B cell (primary cell): Measurements from ENCODE around the gene TMEM41B. TPM values are rescaled to one million over a fixed set of nuclear protein-coding genes. Genes with fewer than 3 reads are reported as not detected.

Source experiments
- ATAC-seq: fragments of 200-7000 bp; cut with Tn5 transposase; one replicate; pipeline ENCODE4 v1.10.0; 2021; ENCODE audit warnings: low read depth, mild to moderate bottlenecking, moderate number of reproducible peaks, moderate library complexity
- CTCF ChIA-PET: fragments of 350-600 bp; sonication (Branson Sonifier 250); formaldehyde crosslinking; loops from one replicate; lab custom pipeline; 2021; ENCODE audit warnings: antibody characterized with exemption, inconsistent platforms; lab: Charles Lee
- POLR2A ChIA-PET: fragments of 350-600 bp; sonication (Branson Sonifier 250); formaldehyde crosslinking; loops from one replicate; lab custom pipeline; 2021; ENCODE audit warnings: antibody characterized with exemption; lab: Charles Lee
- DNase-seq: peaks from one replicate; pipeline ENCODE4 v3.0.0; 2013
- H2AFZ ChIP-seq: 2 replicates; pipeline ENCODE4 v1.6.1; 2012; ENCODE audit warnings: mild to moderate bottlenecking, low read depth, low read length; ENCODE audit not compliant: insufficient read depth, poor library complexity, severe bottlenecking
- H3K27ac ChIP-seq, 2 donors: 1 replicate in 1 of 2; 2 replicates in 1 of 2; pipeline ENCODE4 v1.5.1; 2012 to 2013; ENCODE audit warnings: low read length in 2 of 2, mild to moderate bottlenecking in 2 of 2, moderate library complexity in 1 of 2
- H3K27me3 ChIP-seq, 4 experiments: fragments of 200-600 bp in 1 of 4; sonication (generic) in 1 of 4; replicated peaks in 1 of 4; 1 replicate in 2 of 4; 2 replicates in 2 of 4; pipeline versions ENCODE4 v1.6.1 to v1.7.0; 2013 to 2016; ENCODE audit warnings: low read length in 3 of 4, mild to moderate bottlenecking in 2 of 4, mixed read lengths in 1 of 4, moderate library complexity in 1 of 4; ENCODE audit not compliant: insufficient read depth in 4 of 4, control insufficient read depth in 3 of 4; ENCODE audit errors: control extremely low read depth in 1 of 4
- H3K36me3 ChIP-seq, 2 experiments: replicated peaks in 1 of 2; 1 replicate in 1 of 2; 2 replicates in 1 of 2; pipeline versions ENCODE4 v1.6.1 to v1.7.1; 2013; ENCODE audit warnings: low read length in 1 of 2; ENCODE audit not compliant: insufficient read depth in 2 of 2, control insufficient read depth in 1 of 2; ENCODE audit errors: control extremely low read depth in 1 of 2, extremely low read depth in 1 of 2
- H3K4me1 ChIP-seq, 2 donors: fragments of 200-600 bp in 1 of 2; sonication (generic) in 1 of 2; 1 replicate in 1 of 2; 2 replicates in 1 of 2; pipeline versions ENCODE4 v1.5.1 to v1.6.1; 2013 to 2017; ENCODE audit warnings: low read length in 2 of 2; ENCODE audit not compliant: control insufficient read depth in 2 of 2, insufficient read depth in 2 of 2
- H3K4me2 ChIP-seq: replicated peaks from 2 replicates; pipeline ENCODE3; 2012; ENCODE audit warnings: mild to moderate bottlenecking, low read depth, low read length; ENCODE audit not compliant: poor library complexity, severe bottlenecking
- H3K4me3 ChIP-seq, 5 experiments: fragments of 200-600 bp in 1 of 5; sonication (generic) in 1 of 5; 1 replicate in 3 of 5; 2 replicates in 2 of 5; pipeline versions ENCODE4 v1.5.1 to v1.7.0; 2011 to 2016; ENCODE audit warnings: low read length in 4 of 5, mild to moderate bottlenecking in 4 of 5, low read depth in 2 of 5, control low read depth in 1 of 5, moderate library complexity in 1 of 5; ENCODE audit not compliant: insufficient read depth in 1 of 5; ENCODE audit errors: control extremely low read depth in 1 of 5, extremely low read depth in 1 of 5
- H3K79me2 ChIP-seq: fragments of 200-600 bp; sonication (generic); one replicate; pipeline ENCODE4 v1.6.0; 2016; ENCODE audit warnings: low read length; ENCODE audit not compliant: control insufficient read depth, insufficient read depth
- H3K9ac ChIP-seq: fragments of 200-600 bp; sonication (generic); 2 replicates; pipeline ENCODE4 v1.6.1; 2017; ENCODE audit warnings: mild to moderate bottlenecking, low read length, moderate library complexity
- H3K9me3 ChIP-seq, 3 donors: one replicate each; pipeline versions ENCODE4 v1.6.1 to v1.7.1; 2013; ENCODE audit warnings: low read length in 2 of 3; ENCODE audit not compliant: control insufficient read depth in 2 of 3, insufficient read depth in 1 of 3; ENCODE audit errors: control extremely low read depth in 1 of 3
- H4K20me1 ChIP-seq: 2 replicates; pipeline ENCODE4 v1.6.0; 2012; ENCODE audit warnings: mild to moderate bottlenecking, low read length; ENCODE audit not compliant: insufficient read depth, control insufficient read depth, poor library complexity, severe bottlenecking
- H3K27ac Mint-ChIP-seq: one replicate; pipeline ENCODE4 v1.8.0; 2021; ENCODE audit warnings: mixed read lengths
- H3K27me3 Mint-ChIP-seq: one replicate; pipeline ENCODE4 v1.8.0; 2021; ENCODE audit warnings: mixed read lengths
- H3K4me1 Mint-ChIP-seq: one replicate; pipeline ENCODE4 v1.8.0; 2021; ENCODE audit warnings: mixed read lengths
- H3K4me3 Mint-ChIP-seq: one replicate; pipeline ENCODE4 v1.8.0; 2021; ENCODE audit warnings: mixed read lengths
- H3K9me3 Mint-ChIP-seq: one replicate; pipeline ENCODE4 v1.8.0; 2022; ENCODE audit warnings: mixed read lengths; ENCODE audit not compliant: insufficient read depth
- EZH2 ChIP-seq: IDR thresholded peaks from 2 replicates; pipeline ENCODE4 v1.6.1; 2012; ENCODE audit warnings: borderline replicate concordance, low read depth, mild to moderate bottlenecking, moderate library complexity, low read length; ENCODE audit not compliant: insufficient read depth, poor library complexity, severe bottlenecking
- WGBS: methylation state at CpG from one replicate; pipeline ENCODE4 v1.1.5; 2013; ENCODE audit warnings: missing lambda C conversion rate; ENCODE audit not compliant: insufficient coverage; 5-methylcytosine and 5-hydroxymethylcytosine counted together
- intact Hi-C: fragments of 100-400 bp; cut with micrococcal nuclease; formaldehyde crosslinking; loops from one replicate; pipeline ENCODE4 v1.10.0; 2022
- polyA plus RNA-seq: library from polyadenylated mRNA; depleted of rRNA; stranded (reverse); fragments of >200 nt; gene quantifications from 2 replicates; pipeline ENCODE4 v1.2.3, GENCODE V29; 2012
- total RNA-seq, 2 donors: library from RNA; stranded (reverse); fragments of 120-200 nt in 1 of 2; gene quantifications; 1 replicate in 1 of 2; 2 replicates in 1 of 2; pipeline versions ENCODE4 v1.2.3 to v1.2.4, GENCODE V29; 2013 to 2022
- TF ChIP-seq, protein P1 (sequence below): fragments of 200-600 bp; IDR thresholded peaks from one replicate; pipeline ENCODE4 v1.8.0; 2022; ENCODE audit warnings: antibody characterized with exemption, mild to moderate bottlenecking

The TMEM41B gene
- total and polyA plus RNA-seq, 2 donors (not counting 1 experiment from before 2014, with no cell fraction given), result 16.1 to 43.9 TPM

DNA sequence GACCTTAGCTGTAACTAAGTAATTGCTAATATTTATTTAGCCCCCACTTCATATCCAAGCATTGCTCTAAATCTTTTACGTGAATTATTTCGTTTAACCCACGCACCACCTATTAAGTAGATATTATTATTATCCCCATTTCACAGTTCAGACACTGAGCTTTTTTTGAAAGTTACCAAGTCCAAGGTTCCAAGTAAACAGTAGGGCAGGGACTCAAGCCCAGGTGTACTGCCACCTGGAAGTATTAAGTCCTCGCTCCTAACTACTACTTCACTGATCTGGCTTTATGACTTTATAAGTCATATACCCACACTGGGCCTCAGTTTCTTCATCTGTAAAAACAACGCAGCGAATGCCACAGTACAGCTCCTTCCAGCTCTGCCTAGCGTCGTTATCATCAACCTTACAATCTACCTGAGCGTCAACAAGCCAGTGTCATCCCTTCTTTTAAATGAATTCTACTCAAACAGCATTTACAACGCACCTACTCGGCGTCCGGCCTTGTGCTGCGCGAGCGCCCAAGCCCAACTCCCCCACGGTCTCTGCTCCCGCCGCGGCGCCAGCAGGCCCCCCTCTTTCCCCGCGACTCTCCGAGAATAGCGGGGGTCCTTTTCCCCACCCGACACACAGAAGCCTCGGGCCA, 624 bp downstream of the TMEM41B start:
- peak; percentile 1 for ATAC-seq
- H3K27me3 Mint-ChIP-seq, result no peaks in the 10 kb centered on the region
- Histone ChIP-seq H3K9me3 (peaks cover 0 to 4% (median 0%) of the 10 kb centered on the region in 3 donors), H3K36me3 (peaks cover 0 to 3% of the 10 kb centered on the region in 2 experiments), H3K4me3 (peak overlapping the region; percentile 81 to 94 (median 86)), H3K9ac (peak overlapping the region; percentile 90), H3K27me3 (no peaks in the 10 kb centered on the region), H3K4me1 (peaks cover 14 to 17% of the 10 kb centered on the region in 2 donors), H4K20me1 (peaks cover 17% of the 10 kb centered on the region), H3K79me2 (peaks cover 61% of the 10 kb centered on the region), H3K4me2 (peak overlapping the region; percentile 74), H2AFZ (peak overlapping the region; percentile 100), H3K27ac (peak overlapping the region; percentile 82 to 86)
- no peak for DNase-seq
- POLR2A ChIA-PET, result interaction anchor here (0.5 to 1.6 kb wide), 7 partner anchors 35 to 419 kb away, joined by 3 to 7 read pairs (median 3); partner anchors contain the start of genes IPO7 and ZNF143
- TF ChIP-seq, protein P1, sequence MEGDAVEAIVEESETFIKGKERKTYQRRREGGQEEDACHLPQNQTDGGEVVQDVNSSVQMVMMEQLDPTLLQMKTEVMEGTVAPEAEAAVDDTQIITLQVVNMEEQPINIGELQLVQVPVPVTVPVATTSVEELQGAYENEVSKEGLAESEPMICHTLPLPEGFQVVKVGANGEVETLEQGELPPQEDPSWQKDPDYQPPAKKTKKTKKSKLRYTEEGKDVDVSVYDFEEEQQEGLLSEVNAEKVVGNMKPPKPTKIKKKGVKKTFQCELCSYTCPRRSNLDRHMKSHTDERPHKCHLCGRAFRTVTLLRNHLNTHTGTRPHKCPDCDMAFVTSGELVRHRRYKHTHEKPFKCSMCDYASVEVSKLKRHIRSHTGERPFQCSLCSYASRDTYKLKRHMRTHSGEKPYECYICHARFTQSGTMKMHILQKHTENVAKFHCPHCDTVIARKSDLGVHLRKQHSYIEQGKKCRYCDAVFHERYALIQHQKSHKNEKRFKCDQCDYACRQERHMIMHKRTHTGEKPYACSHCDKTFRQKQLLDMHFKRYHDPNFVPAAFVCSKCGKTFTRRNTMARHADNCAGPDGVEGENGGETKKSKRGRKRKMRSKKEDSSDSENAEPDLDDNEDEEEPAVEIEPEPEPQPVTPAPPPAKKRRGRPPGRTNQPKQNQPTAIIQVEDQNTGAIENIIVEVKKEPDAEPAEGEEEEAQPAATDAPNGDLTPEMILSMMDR, result no peak
- no peak for TF ChIP-seq EZH2
- intact Hi-C loops, result loop anchor here (1.0 to 10.0 kb wide), 7 partner anchors 48 to 991 kb away; partner anchors contain the start of genes ADM, DENND5A and IPO7
- H3K4me1 Mint-ChIP-seq, result peaks cover 42% of the 10 kb centered on the region
- peak overlapping the region; percentile 99 for H3K27ac Mint-ChIP-seq
- peak overlapping the region; percentile 100 for H3K4me3 Mint-ChIP-seq
- under 1% methylated on average over 23 of the region's 27 CpGs for WGBS
- no peaks in the 10 kb centered on the region for H3K9me3 Mint-ChIP-seq
- CTCF ChIA-PET, result interaction anchor here (1.2 to 1.8 kb wide), 2 partner anchors 12 to 72 kb away, joined by 3 to 9 read pairs; partner anchors contain the start of gene IPO7
